Skeletal muscle cell (primary cell): ENCODE measurements around the gene DAB1.

Source experiments
- DNase-seq: peaks from one replicate; pipeline ENCODE4 v3.0.0-alpha.2; 2010; ENCODE audit warnings: low read depth
- H3K4me3 ChIP-seq: 2 replicates; pipeline ENCODE4 v1.5.1; 2011; ENCODE audit warnings: low read depth, mild to moderate bottlenecking, control low read depth, low read length, moderate library complexity

Gene DAB1

GRCh38 chr1:57157818-57158603, 265.8 kb downstream of the DAB1 start:
- H3K4me3 ChIP-seq, result no peak overlapping the region
- DNase-seq, result no peak

DNA sequence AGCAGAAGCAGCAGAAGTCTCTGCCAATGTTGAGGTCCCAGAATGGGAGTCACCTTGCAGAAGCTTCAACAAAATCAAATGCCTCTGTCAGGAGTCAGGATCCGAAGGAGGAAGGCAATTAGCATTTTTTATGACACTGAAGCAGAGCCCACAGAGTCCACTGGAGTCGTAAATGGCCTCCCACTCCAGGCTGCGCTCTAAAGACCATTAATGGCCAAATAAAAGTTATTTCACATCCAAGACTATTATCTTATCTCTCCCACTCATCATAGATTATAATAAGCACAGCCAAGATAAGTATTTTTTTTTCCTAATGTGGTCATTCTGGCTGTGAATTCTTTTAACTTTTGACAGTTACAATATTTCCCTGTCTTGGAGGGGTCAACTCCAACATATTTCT, 267.0 kb downstream of the DAB1 start:
- DNase-seq, result no peak
- no peak overlapping the region for H3K4me3 ChIP-seq

DNA sequence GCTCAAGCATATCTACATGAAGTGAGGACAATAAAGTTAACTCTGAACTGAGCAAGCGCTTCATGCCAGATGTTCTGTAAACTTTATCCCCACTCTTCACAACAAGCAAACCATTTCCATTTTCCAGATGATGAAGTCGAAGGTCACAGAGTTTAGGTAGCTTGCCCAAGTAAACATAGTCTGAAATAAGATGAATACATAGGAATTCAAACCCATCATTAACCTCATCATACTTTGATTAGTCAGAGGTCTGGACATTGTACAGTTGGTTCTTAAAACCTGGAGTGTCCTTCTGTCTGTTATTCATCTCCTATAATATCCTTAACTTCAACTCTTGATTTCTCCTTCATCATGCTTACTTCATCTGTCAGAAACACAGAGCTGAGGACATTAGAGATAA, 277.8 kb downstream of the DAB1 start:
- peak; percentile 43 for DNase-seq
- no peak overlapping the region for H3K4me3 ChIP-seq

DNA sequence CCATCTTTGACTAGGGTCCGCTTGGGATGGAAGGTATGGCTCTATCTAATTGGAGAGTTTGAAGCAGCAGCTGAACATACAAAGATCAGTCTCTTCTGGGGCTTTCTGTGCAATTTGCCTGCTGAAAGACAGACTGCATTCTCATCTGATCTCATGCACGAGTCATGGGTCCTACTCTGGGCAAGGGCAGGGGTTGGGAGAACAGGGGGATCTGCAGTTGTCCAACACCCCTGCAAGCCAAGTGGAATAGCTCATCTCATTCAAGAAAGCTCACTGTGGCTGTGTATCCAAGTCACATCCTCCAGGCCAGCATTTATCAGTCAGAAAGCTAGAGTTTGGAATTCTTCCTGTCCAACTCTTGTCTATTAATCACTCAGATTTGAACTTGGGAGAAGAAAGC, 280.9 kb downstream of the DAB1 start:
- no peak overlapping the region for H3K4me3 ChIP-seq
- DNase-seq, result peak; percentile 41

GRCh38 chr1:57142169-57142568, 281.7 kb downstream of the DAB1 start:
- no peak overlapping the region for H3K4me3 ChIP-seq
- no peak for DNase-seq

DNA sequence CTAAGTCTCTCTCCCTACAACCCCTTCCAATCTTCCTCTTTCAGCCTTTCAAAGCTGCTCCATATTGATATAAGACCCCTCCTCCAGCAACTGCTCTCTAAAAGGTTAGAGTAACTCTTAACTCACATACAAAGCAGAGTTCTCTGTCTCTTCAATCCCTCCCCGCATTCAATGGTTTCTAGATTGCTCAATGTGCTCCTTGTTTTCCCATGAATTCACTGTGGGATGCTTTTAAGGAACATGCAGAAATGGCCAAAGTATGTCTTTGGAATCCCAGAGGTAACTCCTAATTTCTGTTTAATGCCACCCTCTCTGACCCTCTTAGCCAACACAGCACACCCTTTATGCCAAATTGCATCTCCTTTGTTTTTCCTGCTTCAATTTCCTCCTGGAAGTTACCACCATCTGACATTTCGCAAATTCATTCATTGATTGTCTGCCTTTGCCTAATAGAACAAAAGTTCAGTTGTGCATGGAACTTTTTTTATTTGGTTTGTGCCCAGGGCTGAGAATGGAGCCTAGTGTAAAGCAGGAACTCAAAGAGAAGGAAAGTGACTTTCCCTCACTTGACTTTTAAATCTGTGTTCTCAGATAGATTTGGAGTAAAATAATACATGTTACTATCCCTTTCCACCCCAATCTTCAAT, 285.3 kb downstream of the DAB1 start:
- DNase-seq, result no peak

GRCh38 chr1:57137980-57138379, 285.9 kb downstream of the DAB1 start:
- DNase-seq, result no peak
- H3K4me3 ChIP-seq, result no peak overlapping the region

More for the DNA sequence above, 285.3 kb downstream of the DAB1 start:
- no peak overlapping the region for H3K4me3 ChIP-seq

GRCh38 chr1:57134803-57135202, 289.1 kb downstream of the DAB1 start:
- no peak overlapping the region for H3K4me3 ChIP-seq

DNA sequence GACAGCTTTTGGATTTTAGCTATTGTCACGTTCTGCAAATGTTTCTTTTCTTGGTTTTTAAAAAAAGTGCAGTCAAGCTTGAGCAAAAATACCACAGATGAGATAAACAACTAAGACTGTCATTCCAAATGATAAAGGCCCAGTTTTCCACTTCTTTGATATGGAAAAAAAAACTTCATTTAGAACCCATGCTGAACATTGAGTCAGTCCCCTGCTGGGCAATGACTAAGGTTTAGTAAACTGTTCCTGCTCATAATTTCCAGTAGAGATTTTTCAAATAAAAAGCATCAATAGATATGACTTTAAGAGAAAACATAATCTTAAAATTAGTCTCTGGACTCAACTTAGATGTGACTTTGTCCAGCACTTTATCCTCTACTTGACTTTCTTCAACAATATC, 290.2 kb downstream of the DAB1 start:
- no peak for DNase-seq
- H3K4me3 ChIP-seq, result no peak overlapping the region

More at GRCh38 chr1:57134803-57135202, 289.1 kb downstream of the DAB1 start:
- DNase-seq, result no peak

GRCh38 chr1:57132993-57133622, 290.8 kb downstream of the DAB1 start:
- no peak overlapping the region for H3K4me3 ChIP-seq
- no peak for DNase-seq

DNA sequence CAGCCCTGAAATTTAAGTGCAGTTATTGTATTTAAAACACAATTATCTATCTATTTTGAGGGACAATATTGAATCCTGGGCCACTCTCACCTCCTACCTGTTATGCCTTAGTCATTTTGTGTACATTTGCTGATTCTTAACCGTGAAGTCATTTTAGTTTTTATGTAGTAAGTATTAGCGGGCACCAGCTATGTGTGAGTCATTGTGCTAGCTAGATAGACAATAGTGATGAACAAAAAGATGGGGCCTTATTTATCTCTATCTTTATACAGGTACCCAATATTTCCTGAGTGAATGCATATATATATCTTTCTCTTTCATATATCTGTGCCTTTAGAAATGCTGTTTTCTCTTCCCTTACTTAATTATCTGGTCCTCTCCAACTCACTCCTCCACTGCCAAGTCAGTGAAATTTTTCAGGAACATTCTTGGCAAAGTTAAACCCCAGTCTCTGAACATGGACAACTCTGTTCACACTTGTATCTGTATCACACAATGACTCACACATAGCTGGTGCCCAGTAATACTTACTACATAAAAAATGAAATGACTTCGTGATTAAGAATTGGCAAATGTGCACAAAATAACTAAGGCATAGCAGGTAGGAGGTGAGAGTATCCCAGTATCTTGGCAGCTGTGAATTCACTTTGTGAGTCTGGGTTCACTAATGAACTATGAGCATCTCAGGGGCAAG, 292.0 kb downstream of the DAB1 start:
- H3K4me3 ChIP-seq, result no peak overlapping the region
- DNase-seq, result no peak

- DNase-seq, result no peak
- no peak overlapping the region for H3K4me3 ChIP-seq
These were observed 292.6 kb downstream of the DAB1 start for GRCh38 chr1:57131257-57131656.

DNA sequence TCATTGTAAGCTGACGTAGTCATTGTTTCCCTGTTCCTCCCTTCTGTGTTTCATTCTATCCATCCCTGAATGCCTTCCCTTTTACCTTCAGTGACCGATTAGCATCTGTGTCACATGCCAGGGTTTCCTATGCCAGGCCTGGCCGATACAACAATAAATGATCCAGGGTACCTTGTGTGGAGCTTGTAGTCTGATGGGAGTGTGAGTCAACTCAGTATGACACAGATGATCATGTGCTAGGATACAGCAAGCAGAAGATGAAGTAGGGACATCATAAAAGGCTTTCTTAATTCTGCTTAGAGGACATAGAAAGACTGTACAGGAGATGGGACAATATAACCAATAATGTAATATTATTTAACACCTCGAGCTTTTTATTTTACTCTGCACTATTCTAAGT, 294.0 kb downstream of the DAB1 start:
- H3K4me3 ChIP-seq, result no peak overlapping the region
- no peak for DNase-seq

GRCh38 chr1:57127976-57128375, 295.9 kb downstream of the DAB1 start:
- H3K4me3 ChIP-seq, result no peak overlapping the region
- no peak for DNase-seq

GRCh38 chr1:57124768-57125446, 299.0 kb downstream of the DAB1 start:
- peak; percentile 61 for DNase-seq
- H3K4me3 ChIP-seq, result no peak overlapping the region

- H3K4me3 ChIP-seq, result no peak overlapping the region
- DNase-seq, result no peak
These were observed 299.7 kb downstream of the DAB1 start for GRCh38 chr1:57124170-57124569.

GRCh38 chr1:57122031-57122430, 301.8 kb downstream of the DAB1 start:
- H3K4me3 ChIP-seq, result no peak overlapping the region

GRCh38 chr1:57118948-57119603, 304.8 kb downstream of the DAB1 start:
- DNase-seq, result no peak
- no peak overlapping the region for H3K4me3 ChIP-seq

More at GRCh38 chr1:57122031-57122430, 301.8 kb downstream of the DAB1 start:
- no peak for DNase-seq

- no peak overlapping the region for H3K4me3 ChIP-seq
- no peak for DNase-seq
These were observed 306.1 kb downstream of the DAB1 start for GRCh38 chr1:57117753-57118152.
